NCI-H1092 treated with DMSO at 0.1 percent for 48 hours (cell line): ENCODE measurements around the gene PCNX2.
A peak's percentile ranks its signal among the peaks of the same experiment; 100 is the strongest.
"Not testable (repeated sequence)": the region's sequence is repeated elsewhere in the genome, so short reads cannot be mapped to it uniquely, and the experiment has no call there.

Experiments
- DNase-seq: peaks from one replicate; lab custom pipeline; 2025; lab: John Stamatoyannopoulos, UW

Gene PCNX2

DNA sequence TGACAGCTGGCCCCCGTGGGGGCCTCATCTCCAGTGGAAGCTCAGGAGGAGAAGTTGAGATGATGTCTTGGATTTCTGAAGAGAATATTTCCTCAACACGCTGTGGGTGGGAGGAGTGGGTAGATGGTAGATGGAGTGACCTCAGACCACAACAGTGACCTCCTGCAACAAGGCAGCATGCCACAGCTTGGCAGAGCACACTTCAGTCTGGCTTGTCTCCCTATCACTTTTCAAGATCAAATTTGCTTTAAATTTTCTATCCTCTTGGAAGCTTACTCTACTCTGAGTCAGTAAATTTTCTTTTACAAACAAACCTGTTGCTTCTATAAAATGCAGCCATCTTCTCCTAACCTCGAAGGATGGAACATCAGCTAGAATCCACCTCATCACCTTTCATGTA lies 285.4 kb downstream of the PCNX2 start:
- no peak for DNase-seq

DNA sequence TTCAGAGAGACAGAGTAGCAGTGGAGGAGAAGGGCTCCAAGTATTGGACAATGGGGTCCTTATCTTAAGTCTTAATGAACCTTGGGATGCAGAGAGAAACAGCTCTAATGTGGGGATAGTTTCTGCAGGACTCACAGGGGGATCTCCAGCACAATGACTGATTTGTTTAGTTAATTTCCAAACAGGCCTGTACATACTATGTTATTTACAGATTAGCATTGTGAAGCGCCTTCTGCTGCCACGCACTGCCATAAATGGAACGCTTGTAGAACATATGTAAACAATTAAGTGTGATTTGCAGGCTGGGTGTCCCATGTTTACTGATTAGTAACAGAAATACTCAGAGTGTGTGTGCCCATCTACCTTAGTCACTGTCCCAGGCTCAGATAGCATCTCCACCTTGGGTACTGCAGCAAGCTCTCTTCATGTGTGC lies 289.0 kb downstream of the PCNX2 start:
- peak; percentile 4 for DNase-seq

DNA sequence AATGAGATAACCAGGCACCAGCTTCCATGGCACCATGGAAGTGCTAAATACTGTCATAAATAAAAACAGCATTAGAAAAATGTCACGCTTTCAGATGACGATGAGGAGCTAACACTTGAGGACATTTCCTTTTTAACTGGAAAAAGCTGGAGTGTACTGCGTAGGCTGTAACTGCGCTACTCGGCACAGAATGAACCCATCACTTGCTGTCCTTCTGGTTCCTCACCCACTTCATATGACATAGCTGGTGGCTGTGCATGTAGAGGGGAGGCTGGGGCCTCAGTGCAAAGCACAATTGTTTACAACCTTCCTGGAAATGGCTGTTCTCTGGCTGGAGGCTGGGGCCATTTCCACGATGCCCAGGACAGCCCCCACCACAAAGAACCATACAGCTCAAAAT lies 289.4 kb downstream of the PCNX2 start:
- no peak for DNase-seq

- peak; percentile 82 for DNase-seq
These were observed 289.8 kb downstream of the PCNX2 start for GRCh38 chr1:233005703-233006102.

- peak; percentile 92 for DNase-seq
These were observed 290.4 kb downstream of the PCNX2 start for GRCh38 chr1:233005156-233005555.

DNA sequence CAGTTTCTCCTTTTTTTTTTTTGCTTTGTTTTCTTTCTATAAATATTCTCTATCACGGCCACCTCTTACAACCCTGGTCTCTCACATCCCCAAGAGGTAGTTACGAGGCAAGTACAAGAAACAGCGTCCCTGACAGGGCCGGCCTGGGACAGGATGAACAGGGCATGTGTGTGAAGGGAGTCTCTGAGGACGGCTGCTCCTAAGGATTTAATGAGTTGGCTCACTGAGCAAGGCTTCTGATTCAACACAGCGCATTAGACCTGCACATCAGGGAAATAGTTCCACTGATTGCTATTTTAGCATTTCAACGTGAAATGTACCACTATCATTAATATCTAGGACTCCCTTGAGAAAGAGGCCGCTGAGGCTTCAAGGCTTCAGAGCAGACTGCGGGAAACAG lies 291.1 kb downstream of the PCNX2 start:
- peak; percentile 39 for DNase-seq

DNA sequence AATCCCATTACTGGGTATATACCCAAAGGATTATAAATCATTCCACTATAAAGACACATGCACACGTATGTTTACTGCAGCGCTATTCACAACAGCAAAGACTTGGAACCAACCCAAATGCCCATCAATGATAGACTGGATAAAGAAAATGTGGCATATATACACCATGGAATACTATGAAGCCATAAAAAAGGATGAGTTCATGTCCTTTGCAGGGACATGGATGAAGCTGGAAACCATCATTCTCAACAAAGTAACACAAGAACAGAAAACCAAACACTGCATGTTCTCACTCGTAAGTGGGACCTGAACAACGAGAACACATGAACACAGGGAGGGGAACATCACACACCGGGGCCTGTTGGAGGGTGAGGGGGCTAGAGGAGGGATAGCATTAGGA lies 291.9 kb downstream of the PCNX2 start:
- DNase-seq: not testable (repeated sequence)

- no peak for DNase-seq
These were observed 295.4 kb downstream of the PCNX2 start for GRCh38 chr1:232999956-233000625.

GRCh38 chr1:232998646-232999045 lies 296.9 kb downstream of the PCNX2 start:
- DNase-seq: no peak

GRCh38 chr1:232998138-232998537 lies 297.4 kb downstream of the PCNX2 start:
- DNase-seq: no peak

- no peak for DNase-seq
These were observed 299.4 kb downstream of the PCNX2 start for GRCh38 chr1:232996143-232996542.

DNA sequence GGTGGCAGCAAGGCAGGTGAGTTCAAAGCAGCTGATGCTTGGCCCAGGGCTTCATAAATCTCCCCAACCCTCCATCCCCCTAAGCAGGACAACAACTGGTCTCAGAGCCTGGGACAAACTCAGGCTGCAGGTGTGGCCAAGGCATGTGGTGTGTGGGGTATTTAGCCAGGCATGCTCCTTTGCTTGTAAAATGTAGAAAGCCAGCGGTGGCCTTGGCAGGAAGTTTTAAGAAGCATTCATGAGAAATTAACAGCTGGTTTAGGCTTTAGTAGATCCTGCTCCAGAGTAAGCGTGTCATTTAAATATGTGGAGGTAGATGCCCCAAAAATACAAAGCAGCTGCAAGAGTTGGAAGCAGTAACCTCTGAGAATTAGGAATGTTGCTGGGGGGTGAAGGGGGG lies 300.3 kb downstream of the PCNX2 start:
- no peak for DNase-seq

DNA sequence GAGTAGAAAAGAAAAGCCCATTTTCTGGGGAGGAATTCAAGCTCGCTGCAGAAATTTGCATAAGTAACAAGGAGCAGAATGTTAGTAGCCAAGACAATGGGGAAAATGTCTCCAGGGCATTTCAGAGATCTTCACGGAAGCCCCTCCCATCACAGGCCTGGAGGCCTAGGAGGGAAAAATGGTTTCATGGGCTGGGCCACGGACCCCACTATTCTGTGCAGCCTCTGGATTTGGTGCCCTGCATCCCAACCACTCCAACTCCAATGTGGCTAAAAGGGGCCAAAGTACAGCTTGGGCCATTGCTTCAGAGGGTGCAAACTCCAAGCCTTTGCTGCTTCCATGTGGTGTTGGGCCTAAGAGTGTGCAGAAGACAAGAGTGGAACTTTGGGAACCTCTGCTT lies 302.0 kb downstream of the PCNX2 start:
- DNase-seq: no peak

DNA sequence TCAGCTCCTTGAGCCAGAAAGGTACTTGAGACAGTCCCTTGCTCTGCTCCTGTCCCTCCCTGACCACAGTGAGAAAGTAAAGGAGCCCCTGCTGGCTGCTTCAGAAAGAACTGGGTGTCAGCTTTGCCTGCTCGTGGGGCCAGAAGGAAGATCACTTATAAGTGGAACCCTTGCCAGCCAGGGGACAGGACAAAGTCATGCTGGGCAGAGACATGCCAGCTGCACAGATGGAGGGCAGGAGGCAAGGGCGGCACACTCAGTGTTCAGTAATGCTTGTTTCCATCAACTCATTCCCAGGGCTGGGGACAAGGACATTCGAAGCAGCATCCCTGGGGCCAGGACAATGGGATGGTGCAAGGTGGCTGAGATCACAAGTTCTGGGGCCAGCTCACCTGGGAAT lies 303.3 kb downstream of the PCNX2 start:
- no peak for DNase-seq

GRCh38 chr1:232991238-232991637 lies 304.3 kb downstream of the PCNX2 start:
- no peak for DNase-seq

- no peak for DNase-seq
These were observed 305.1 kb downstream of the PCNX2 start for GRCh38 chr1:232990176-232991128.

- DNase-seq: peak; percentile 10
These were observed 306.9 kb downstream of the PCNX2 start for GRCh38 chr1:232988572-232989040.

DNA sequence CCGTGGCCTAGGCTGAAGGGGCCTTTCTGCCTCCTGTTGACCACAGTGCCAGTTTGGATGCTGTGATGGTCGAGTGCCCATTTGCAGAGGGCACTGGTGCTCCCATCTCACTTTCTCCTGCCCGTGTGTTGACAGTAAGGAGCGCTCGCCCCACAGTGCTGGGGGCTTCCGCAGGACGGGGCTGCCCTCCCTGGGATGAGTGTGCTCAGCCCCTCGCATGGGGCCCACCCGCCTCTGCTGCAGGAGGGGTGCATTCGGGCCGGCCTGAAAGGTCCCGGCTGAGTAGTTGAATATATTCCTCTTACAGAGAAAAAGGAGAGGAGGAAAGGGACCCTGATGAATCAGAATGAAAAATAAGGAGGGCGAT lies 307.8 kb downstream of the PCNX2 start:
- DNase-seq: no peak

DNA sequence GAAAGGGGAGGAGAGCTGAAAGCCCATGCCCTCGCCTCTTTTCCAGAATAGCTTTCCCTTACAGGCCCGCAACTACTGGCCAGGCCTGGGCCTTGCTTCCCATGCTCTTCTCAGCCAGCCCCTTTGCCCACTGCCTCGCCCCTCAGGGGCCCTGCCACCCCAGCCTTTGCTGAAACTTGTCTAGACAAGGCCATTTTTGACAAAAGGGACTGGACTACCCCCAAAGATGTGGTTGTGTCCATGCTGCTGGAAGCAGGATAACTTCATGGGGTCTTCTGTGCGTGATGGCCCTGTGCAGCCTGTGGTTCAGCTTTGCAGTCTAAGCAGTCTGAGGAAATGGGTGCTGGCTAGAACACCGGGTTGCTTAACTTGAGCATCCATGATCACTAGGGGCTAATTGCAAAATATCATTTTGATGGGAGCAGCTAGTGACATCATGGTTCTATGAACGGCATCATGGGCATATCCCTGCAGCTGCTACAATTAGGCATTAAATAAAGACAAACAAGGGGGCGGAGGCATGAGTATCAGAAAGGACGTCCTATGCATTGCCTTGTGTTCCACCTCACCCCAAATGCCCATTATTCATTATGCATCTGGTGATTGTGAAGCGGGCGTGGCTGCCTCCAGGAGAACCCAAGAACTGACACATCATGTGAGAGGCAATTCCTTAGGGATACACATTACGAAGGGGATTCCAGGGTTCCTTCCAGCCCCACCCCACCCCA lies 308.3 kb downstream of the PCNX2 start:
- no peak for DNase-seq

DNA sequence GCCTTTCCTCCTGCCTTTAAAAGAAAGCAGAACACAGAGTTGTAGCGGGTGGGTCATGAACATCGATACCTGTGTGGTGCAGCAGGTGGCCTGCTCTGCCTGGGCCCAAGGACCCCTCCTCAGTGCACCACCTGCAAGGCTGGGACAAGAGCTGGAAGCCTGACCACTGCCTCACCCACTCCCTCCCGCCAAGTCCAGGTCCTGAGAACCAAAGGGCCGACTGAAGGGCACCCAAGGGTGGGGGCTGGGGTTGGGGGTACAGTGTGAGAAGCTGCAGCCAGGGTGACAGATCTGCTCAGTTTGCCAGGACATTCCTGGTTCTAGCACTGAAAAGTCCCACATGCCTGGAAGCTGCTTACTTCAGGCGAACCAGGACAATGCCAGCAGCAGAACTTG lies 309.0 kb downstream of the PCNX2 start:
- no peak for DNase-seq

DNA sequence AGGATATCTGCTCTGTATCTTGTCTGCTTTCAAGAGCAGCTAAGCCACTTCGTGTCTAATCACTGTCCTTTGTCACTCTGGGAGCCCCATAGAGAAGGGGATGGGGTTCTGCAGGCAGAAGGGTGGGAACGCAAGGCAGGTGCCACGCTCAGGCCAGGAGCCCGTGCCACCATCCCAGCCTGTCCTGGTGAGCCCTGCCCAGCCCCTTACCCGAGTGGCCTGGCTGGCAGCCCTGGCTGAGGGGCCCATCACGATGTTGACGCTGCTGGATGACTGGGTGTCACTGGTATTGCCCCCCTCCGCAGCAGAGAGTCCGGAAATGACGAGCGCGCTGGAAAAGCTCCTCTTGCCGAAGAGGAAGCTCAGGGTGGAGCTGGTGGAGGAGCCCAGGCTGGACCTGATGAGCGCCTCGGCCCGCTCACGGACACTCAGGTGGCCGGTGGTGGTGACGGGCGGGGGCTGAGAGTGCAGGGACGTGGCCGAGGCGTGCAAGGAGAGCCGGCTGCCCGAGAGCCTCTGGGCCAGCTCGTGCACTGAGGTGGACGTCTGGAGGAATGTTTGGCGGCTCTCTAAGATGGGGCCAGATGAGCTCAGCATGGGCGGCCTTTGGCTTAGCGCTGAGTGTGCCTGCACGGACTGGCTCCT lies 309.5 kb downstream of the PCNX2 start:
- no peak for DNase-seq
